Hematopoietic multipotent progenitor cell treated with erythropoietin and hydrocortisone succinate and interleukin-3 and kit ligand, for 8 days (in vitro differentiated cells): ENCODE measurements around the gene CELSR1.

ENCODE experiments used
- DNase-seq: peaks from one replicate; pipeline ENCODE4 v3.0.0-alpha.2; 2015

Gene CELSR1

DNA sequence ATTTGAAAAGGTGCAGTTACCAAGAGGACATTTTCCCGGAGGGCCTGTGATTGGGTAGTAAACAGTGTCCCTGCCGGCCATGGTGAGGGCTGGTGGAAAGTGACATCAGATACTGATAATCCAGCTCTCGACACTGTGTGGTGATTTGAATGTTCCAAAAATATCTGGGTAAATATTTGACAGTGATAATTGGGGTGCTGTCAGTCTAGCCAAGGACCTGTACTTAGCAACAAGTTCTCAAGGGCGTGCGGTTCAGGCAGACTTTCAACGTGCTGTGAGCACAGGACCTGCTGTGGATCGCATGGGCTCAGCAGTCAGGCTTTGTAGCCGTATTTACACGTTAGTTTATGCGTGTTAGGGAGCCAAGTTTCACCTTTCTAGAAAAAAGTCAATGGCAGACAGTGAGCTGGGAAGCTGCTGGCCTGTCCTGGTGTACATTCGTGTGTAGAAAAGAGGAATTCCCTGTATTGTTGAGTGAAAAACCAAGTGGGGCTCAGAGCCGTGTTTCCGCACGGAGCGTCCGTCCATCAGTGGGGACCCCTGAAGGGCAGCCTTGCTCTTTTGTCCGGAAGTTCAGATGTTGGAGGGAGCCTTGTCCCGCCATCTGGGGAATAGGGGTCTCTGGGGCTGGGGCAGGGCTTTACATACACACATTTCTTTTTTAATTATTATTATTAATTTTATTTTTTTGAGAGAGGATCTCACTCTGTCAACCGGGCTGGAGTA is 190.6 kb downstream of the CELSR1 start:
- no peak for DNase-seq

GRCh38 chr22:46340676-46341075 is 196.7 kb downstream of the CELSR1 start:
- DNase-seq = no peak

GRCh38 chr22:46339956-46340355 is 197.5 kb downstream of the CELSR1 start:
- DNase-seq = no peak

DNA sequence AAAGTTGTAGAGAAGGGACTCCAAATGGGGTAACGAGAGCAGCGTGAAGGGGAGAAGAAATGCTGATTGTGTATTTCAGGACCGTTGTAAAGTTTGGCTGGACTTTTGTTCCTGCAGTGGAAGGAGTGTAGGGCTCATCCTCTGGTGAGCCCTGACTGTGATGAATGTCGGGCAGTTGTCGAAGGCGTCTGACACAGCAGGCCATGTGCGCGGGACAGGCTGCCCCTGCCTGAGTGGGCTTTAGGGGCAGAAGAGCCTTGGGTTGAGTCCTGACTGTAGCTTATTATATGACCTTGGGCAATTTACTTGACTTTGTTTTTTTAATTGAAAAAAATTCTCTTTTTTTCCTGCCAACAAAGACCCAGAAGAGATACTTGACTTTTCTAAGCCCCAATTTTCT is 198.8 kb downstream of the CELSR1 start:
- DNase-seq = no peak

GRCh38 chr22:46337870-46338269 is 199.6 kb downstream of the CELSR1 start:
- DNase-seq = no peak

DNA sequence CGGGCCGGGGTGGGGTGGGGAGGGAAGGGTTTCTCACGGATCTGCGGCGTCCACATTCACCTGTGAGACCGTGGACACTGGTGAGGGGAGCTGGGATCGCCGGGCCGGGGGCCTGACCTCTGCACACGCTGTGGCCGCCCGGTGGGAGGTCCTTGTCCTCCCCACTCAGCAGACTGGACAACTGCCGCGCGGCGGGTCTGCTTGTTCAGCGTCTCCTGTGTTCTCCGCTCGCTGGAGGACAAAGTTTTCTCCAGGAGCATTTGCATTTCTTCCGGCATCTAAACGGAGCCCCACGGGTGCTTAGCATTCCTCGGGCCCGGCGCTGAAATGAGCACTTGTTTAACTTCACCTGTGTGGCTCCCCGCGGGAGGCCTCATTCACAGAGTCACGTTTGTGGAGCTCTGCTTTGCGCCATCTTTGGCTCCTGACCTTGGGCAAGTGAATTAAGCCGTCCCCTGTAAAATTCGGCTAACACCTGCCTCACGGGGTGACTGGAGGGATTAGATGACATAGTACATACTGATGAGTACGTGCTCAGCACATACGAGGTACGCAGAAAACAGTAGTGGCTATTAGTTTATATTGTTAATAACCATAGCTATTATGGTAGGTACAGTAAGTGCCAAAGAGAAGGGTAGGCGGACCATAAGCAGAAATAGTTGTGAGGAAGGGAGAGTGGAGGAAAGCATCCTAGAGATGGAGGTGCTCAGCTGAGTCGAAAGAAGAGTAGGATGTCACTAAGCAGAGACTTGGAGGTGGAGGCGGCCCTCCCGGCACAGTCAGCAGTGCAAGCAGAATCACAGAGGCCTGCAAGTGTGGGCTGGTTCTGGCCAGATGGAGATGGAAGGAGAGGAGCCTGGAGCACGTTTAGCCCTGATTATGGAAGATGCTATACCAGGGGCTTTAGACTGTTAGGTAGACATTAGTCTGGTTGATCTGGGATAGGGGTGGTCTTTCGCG is 201.0 kb downstream of the CELSR1 start:
- peak; percentile 33 for DNase-seq

GRCh38 chr22:46335201-46336118 is 202.0 kb downstream of the CELSR1 start, which contains the start of gene TRMU:
Gene TRMU (plus strand): TSS chr22:46335714. CDS start chr22:46335765, 51 bp downstream.
- DNase-seq = peak; percentile 84

GRCh38 chr22:46331496-46331895 is 205.9 kb downstream of the CELSR1 start:
- no peak for DNase-seq

DNA sequence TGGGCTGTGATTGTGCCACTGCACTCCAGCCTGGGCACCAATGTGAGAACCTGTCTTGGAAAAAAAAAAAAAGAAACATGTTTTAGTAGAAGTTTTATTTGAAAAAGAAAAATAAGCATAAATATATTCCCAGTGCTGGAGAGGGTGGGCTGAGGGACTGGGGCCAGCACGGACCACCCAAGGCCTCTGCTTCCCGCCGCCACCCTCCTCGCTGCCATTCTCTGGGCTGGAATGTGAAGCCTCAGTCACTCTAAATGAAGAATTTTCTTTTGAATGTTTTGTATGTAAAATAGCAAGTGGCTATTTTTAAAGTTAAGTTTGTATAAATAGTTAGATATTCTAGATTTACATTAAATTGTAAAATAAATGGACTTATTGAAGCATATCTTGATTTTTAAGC is 207.0 kb downstream of the CELSR1 start:
- no peak for DNase-seq

DNA sequence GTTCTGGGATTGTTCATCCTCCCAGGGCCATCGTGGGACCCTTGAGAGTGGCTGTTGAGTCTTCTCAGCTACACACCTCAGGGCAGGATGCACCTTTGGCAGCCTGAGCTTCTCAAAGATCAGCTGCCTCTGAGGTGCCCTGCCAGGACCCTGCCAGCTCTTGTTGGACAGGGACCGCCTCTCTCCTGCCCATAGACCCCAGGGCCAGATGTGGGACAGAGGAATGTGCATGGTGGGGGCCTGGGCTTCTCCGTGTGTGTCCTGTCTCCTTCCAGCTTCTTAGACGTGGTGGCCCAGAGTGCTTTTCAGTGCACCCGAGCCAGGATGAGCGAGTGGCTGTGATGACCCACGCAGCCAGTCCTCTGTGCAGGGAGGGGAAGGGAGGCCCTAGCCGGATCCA is 207.8 kb downstream of the CELSR1 start:
- DNase-seq = no peak

GRCh38 chr22:46328797-46329196 is 208.6 kb downstream of the CELSR1 start:
- no peak for DNase-seq

DNA sequence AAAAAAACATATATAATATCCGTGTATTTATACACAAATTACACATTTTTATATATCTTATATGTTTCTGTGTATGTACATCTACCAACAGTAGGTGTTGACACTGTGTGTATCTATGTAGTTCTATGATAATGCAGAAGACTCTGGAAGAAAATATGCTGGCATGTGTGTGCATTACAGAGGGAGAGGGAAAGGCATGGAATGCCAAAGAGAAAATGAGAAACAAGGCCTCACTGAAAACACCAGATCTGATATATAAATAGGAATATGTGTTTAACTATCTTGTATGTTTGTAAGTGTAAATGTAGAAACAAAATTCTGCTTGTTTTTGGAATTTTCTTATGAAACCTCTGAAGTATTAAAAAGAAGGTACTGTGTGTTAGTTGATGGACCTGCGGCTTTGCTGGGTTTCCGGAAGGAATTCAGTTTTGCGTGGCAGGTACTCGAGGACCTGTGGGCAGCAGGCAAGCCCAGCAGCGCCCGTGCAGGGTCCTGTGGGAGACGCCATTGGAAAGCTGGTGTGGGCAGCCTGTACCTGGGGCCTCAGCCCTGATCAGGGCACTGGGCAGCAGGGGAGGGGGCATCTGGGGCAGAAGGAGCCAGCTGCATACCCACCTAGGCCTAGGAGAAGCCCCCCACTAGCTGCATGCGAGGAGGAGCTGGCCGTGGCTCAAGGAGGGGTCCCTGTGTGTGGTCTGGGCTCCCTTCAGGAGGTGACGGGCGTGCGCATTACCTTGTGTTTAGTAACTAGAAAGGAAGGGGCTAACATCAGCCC is 209.5 kb downstream of the CELSR1 start:
- DNase-seq = no peak

DNA sequence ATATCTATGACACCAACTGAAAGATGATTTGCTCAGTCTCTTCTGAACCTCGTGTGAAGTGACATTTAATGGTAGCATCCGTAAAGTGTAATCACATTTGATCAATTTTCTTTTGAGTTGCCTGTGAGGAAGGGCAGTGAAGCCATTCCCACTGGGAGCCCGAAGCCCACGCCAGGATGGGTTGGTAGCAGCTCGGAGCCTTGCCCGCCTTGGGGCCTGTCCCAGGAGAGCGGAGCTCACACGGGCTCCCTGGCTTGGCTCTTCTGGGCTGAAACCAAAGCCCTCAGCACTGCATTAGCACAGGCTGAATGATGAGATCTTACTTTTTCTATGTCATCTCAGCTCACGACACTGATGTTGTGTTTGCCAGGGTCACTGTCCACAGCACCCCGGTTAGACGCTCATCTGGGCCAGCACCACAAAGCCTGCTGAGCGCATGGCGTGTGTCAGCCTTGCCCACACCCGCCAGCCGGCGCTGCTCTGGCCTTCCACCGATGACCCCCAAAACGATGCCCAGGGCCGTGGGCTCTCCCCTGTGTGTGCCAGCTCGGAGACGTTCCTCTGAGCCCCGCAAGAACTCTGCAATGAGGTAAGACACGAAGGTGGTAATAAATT is 211.2 kb downstream of the CELSR1 start:
- DNase-seq = no peak

GRCh38 chr22:46323162-46323561 is 214.3 kb downstream of the CELSR1 start:
- DNase-seq = no peak

GRCh38 chr22:46322711-46323110 is 214.7 kb downstream of the CELSR1 start:
- DNase-seq = no peak

- DNase-seq = no peak
Measured at GRCh38 chr22:46320716-46321386, 216.6 kb downstream of the CELSR1 start.

- no peak for DNase-seq
Measured at GRCh38 chr22:46320166-46320710, 217.2 kb downstream of the CELSR1 start.

DNA sequence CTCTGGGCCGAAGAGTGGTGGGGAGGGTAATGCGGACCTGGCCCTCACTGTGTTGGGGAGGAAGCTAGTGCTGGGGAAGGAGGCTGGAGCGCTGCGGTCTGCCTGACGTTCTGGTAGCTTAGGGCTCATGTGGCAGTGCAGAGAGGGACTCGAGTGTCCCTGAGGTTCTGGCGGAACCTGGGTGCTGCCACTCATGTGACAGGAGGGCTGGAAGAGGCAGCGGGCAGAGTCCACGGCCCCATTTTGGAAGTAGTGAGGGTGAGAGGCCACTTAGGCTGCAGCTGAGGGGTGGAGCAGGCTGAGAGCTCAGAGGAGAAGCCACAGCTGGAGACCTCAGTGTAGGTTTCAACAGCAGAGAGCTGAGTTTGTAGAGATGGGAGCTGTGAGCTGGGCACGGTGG is 218.1 kb downstream of the CELSR1 start:
- no peak for DNase-seq

DNA sequence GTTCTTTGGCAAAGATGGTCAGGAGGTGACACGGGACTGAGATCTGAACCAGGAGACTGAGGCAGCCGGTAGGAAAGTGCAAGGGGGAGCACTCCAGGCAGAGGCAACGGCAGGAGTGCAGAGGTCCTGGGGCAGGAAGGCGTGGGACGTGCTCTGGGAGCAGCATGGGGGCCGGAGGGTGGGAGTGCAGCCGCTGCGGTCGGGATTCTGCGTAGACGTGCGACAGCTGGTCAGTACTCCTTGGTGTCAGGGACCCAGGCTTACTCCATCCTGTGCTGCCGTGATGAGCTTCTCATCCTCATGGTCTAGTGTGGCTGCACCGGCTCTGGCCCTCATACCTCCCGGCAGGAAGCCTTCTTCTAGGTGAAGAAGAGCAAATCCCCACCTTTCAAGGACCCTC is 218.8 kb downstream of the CELSR1 start:
- no peak for DNase-seq

DNA sequence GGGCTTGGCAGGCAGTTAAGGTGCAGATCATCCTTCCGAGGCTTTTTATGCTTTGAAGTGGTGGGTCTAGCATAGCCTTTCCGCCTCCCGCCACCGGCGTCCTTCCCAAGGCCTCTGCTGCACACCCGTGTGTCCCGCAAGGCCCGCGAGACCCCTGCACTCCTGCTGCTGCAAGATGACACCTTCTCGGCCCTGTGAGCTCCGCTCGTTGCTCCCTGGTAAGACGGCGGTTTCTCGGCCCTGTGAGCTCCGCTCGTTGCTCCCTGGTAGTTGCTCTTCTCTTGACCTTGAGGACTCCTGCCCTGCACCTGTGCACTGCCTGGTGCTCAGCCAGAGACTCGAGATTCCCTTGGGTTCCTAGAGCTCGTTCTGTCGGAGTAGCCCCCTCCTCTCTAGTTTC is 219.8 kb downstream of the CELSR1 start:
- no peak for DNase-seq

DNA sequence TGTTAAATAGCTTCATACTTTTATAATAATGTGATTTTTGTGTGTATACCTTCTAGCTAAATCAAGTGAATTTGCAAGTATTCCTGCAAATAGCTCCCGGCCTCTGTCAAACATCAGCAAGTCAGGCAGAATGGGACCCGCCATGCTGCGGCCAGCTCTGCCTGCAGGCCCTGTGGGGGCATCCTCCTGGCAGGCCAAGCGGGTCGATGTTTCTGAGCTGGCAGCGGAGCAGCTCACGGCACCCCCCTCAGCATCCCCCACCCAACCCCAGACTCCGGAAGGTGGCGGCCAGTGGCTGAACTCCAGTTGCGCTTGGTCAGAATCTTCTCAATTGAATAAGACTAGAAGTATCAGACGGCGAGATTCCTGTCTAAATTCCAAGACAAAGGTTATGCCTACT is 221.4 kb downstream of the CELSR1 start:
- no peak for DNase-seq
